HepG2 (cell line): ENCODE results near the gene DHRS7. TPM values are rescaled to one million over a fixed set of nuclear protein-coding genes. Genes with fewer than 3 reads are reported as not detected.

Experiments used
- ATAC-seq: fragments of 200-7000 bp; cut with Tn5 transposase; 3 replicates; pipeline ENCODE4 v1.9.1; 2020; ENCODE audit warnings: mild to moderate bottlenecking, moderate library complexity
- BruUV-seq: library from RNA; stranded (reverse); fragments of 400-500 nt; replicated peaks from 2 replicates; lab custom pipeline; 2021; lab: Mats Ljungman, UMichigan
- CTCF ChIA-PET: fragments of 300-600 bp; formaldehyde crosslinking; extraction: SDS; loops from one replicate; lab custom pipeline; 2021; ENCODE audit warnings: low total read pairs, inconsistent platforms, low intra/inter-chr PET ratio; lab: Yijun Ruan, JAX
- POLR2A ChIA-PET: fragments of 350-600 bp; sonication (Branson Sonifier 250); formaldehyde crosslinking; loops from one replicate; lab custom pipeline; 2020; ENCODE audit warnings: antibody characterized with exemption, inconsistent platforms; lab: Yijun Ruan, JAX
- DNase-seq: peaks from one replicate; pipeline ENCODE4 v3.0.0-alpha.2; 2015; ENCODE audit warnings: low spot score
- FAIRE-seq: peaks from 3 replicates; lab custom pipeline; 2011; peaks lifted over from hg19 to GRCh38; lab: Jason Lieb, UNC
- H2AFZ ChIP-seq: one replicate; pipeline ENCODE4 v1.6.1; 2011; ENCODE audit warnings: low read length, inconsistent platforms
- H3K27ac ChIP-seq: fragments of 300-600 bp; 3 replicates; pipeline ENCODE4 v1.8.0; 2011; ENCODE audit warnings: mixed run types, mild to moderate bottlenecking, mixed read lengths, low read length, inconsistent platforms; ENCODE audit not compliant: insufficient read depth; ENCODE audit errors: extremely low read length
- H3K27me3 ChIP-seq, 2 experiments: fragments of 200-600 bp in 1 of 2; 2 replicates in 1 of 2; 3 replicates in 1 of 2; pipeline versions ENCODE4 v1.6.0 to v1.8.0; 2011; ENCODE audit warnings: low read length in 2 of 2, mild to moderate bottlenecking in 2 of 2, moderate library complexity in 2 of 2, inconsistent platforms in 1 of 2; ENCODE audit not compliant: insufficient read depth in 2 of 2, control insufficient read depth in 1 of 2
- H3K36me3 ChIP-seq, 2 experiments: fragments of 200-600 bp in 1 of 2; replicated peaks in 1 of 2; 2 replicates in 1 of 2; 3 replicates in 1 of 2; pipeline versions ENCODE4 v1.5.1 to v1.8.0; 2011; ENCODE audit warnings: low read length in 2 of 2, inconsistent platforms in 1 of 2; ENCODE audit not compliant: insufficient read depth in 2 of 2, control insufficient read depth in 1 of 2
- H3K4me1 ChIP-seq: 2 replicates; pipeline ENCODE4 v1.5.1; 2012; ENCODE audit warnings: low read length, inconsistent platforms; ENCODE audit not compliant: insufficient read depth
- H3K4me2 ChIP-seq: 2 replicates; pipeline ENCODE4 v1.6.0; 2011; ENCODE audit warnings: low read depth, low read length, inconsistent platforms
- H3K4me3 ChIP-seq, 3 experiments: fragments of 200-600 bp in 1 of 3; sonication (generic), shearing (Covaris generic) in 1 of 3; replicated peaks in 1 of 3; 2 replicates each; pipeline ENCODE4 v1.5.1; 2011 to 2016; ENCODE audit warnings: low read length in 3 of 3, inconsistent platforms in 2 of 3, low read depth in 2 of 3, mild to moderate bottlenecking in 2 of 3, control low read depth in 1 of 3, mixed read lengths in 1 of 3; ENCODE audit not compliant: insufficient read depth in 1 of 3
- H3K79me2 ChIP-seq: one replicate; pipeline ENCODE4 v1.6.1; 2011; ENCODE audit warnings: low read length, inconsistent platforms; ENCODE audit not compliant: insufficient read depth
- H3K9ac ChIP-seq: 2 replicates; pipeline ENCODE4 v1.6.0; 2011; ENCODE audit warnings: mild to moderate bottlenecking, low read depth, low read length, inconsistent platforms; ENCODE audit not compliant: insufficient read depth
- H3K9me3 ChIP-seq: 2 replicates; pipeline ENCODE4 v1.5.1; 2012; ENCODE audit warnings: mild to moderate bottlenecking, low read length
- H4K20me1 ChIP-seq: 2 replicates; pipeline ENCODE4 v1.6.0; 2011; ENCODE audit warnings: inconsistent platforms, mild to moderate bottlenecking, low read length, moderate library complexity; ENCODE audit not compliant: insufficient read depth
- DRAP1 ChIP-seq: IDR thresholded peaks from 2 replicates; pipeline ENCODE4 v1.6.1; 2016; ENCODE audit warnings: missing genetic modification reagents, missing compliant biosample characterization
- ERF ChIP-seq: IDR thresholded peaks from 2 replicates; pipeline ENCODE4 v1.6.1; 2018; ENCODE audit warnings: missing biosample characterization, missing genetic modification reagents
- FUBP1 ChIP-seq: sonication (generic); formaldehyde crosslinking; IDR thresholded peaks from 2 replicates; pipeline ENCODE4 v1.5.1; 2020; ENCODE audit warnings: missing genetic modification reagents, mild to moderate bottlenecking, borderline replicate concordance
- GZF1 ChIP-seq: sonication (generic); formaldehyde crosslinking; IDR thresholded peaks from 2 replicates; pipeline ENCODE4 v1.5.1; 2020; ENCODE audit warnings: mild to moderate bottlenecking, missing genetic modification reagents
- HOXA7 ChIP-seq: sonication (generic); formaldehyde crosslinking; IDR thresholded peaks from 2 replicates; pipeline ENCODE4 v1.8.1; 2022; ENCODE audit warnings: mild to moderate bottlenecking, missing genetic modification reagents, moderate library complexity
- MIER2 ChIP-seq: IDR thresholded peaks from 2 replicates; pipeline ENCODE4 v1.6.1; 2016; ENCODE audit warnings: missing biosample characterization, missing genetic modification reagents
- TIGD3 ChIP-seq: sonication (generic); formaldehyde crosslinking; IDR thresholded peaks from 2 replicates; pipeline ENCODE4 v1.5.1; 2020; ENCODE audit warnings: mild to moderate bottlenecking, missing genetic modification reagents, borderline replicate concordance
- TMF1 ChIP-seq: sonication (generic); formaldehyde crosslinking; IDR thresholded peaks from 2 replicates; pipeline ENCODE4 v1.8.1; 2022; ENCODE audit warnings: low read depth, missing genetic modification reagents
- ZNF407 ChIP-seq: sonication (generic); formaldehyde crosslinking; IDR thresholded peaks from one replicate; pipeline ENCODE4 v1.5.1; 2020; ENCODE audit warnings: mild to moderate bottlenecking, missing genetic modification reagents; ENCODE audit errors: not compliant biosample characterization
- WGBS: methylation state at CpG from one replicate; pipeline ENCODE4 v1.1.6; 2017; ENCODE audit warnings: low lambda C conversion rate; 5-methylcytosine and 5-hydroxymethylcytosine counted together
- in situ Hi-C: cut with HindIII; loops from 2 replicates; pipeline ENCODE4 v1.10.0; 2017; ENCODE audit warnings: low pct_unique_long_range_greater_than_20kb; ENCODE audit not compliant: extremely low pct_ligation_motif_present
- intact Hi-C: fragments of 100-400 bp; cut with micrococcal nuclease; formaldehyde crosslinking; loops from one replicate; pipeline ENCODE4 v1.10.0; 2022; ENCODE audit not compliant: unreplicated experiment
- polyA plus RNA-seq, 8 experiments: library from polyadenylated mRNA; depleted of rRNA in 3 of 8; stranded (reverse) in 7 of 8; unstranded in 1 of 8; fragments of >200 nt; fragmentation: Illumina TruSeq in 4 of 8; extraction: Trizol in 4 of 8; gene quantifications; 2 replicates each; pipeline versions ENCODE4 v1.2.1 to v1.2.3, GENCODE V29; 2011 to 2016; ENCODE audit warnings: low read depth in 4 of 8, missing spikeins in 1 of 8, mixed read lengths in 1 of 8; ENCODE audit not compliant: insufficient read depth in 1 of 8
- total RNA-seq, 5 experiments: library from RNA; depleted of rRNA; stranded (reverse); fragments of >200 nt; fragmentation: Illumina TruSeq; extraction: Trizol; gene quantifications; 2 replicates each; pipeline ENCODE4 v1.2.3, GENCODE V29; 2016; ENCODE audit warnings: low read depth in 1 of 5

The DHRS7 gene
- total and polyA plus RNA-seq, 2 of the 13 experiments (the other 11 are each of a cell fraction or from before 2014, with no cell fraction given) = 20.8 to 44.4 TPM

- TF ChIP-seq ZNF407 = no peak
Observed at GRCh38 chr14:60178164-60178563, 13.0 kb upstream of the DHRS7 start (continued).

- BruUV-seq = no TSS peak
- FAIRE-seq (no peak), DNase-seq (no peak), ATAC-seq (no peak)
- H3K9ac ChIP-seq = no peak overlapping the region
- CTCF ChIA-PET = no interaction called here
- H3K4me1 ChIP-seq = peaks cover 8% of the 10 kb centered on the region
- no peaks in the 10 kb centered on the region for H4K20me1 ChIP-seq
- no peak overlapping the region for H3K27ac ChIP-seq
- POLR2A ChIA-PET = no interaction called here
- no peaks in the 10 kb centered on the region for H3K9me3 ChIP-seq
- in situ Hi-C loops = loop anchor here (25.0 kb wide), 1 partner anchor 663 kb away; no protein-coding TSS in a partner anchor
- no peak overlapping the region for H3K4me3 ChIP-seq
- intact Hi-C loops = no loop called here
- H3K79me2 ChIP-seq = no peaks in the 10 kb centered on the region
- WGBS = 10% methylated on average over 2 of the region's 2 CpGs
- no peaks in the 10 kb centered on the region for H3K36me3 ChIP-seq
- no peak overlapping the region for H3K4me2 ChIP-seq
- H2AFZ ChIP-seq = no peak overlapping the region
- H3K27me3 ChIP-seq = peaks cover 0 to 5% of the 10 kb centered on the region in 2 experiments; a peak in 1 of 5 replicates
- TF ChIP-seq DRAP1 (CRISPR knock-in tag) (no peak), TMF1 (CRISPR knock-in tag) (no peak), TIGD3 (CRISPR knock-in tag) (no peak), GZF1 (CRISPR knock-in tag) (no peak), HOXA7 (no peak), MIER2 (CRISPR knock-in tag) (no peak), FUBP1 (CRISPR knock-in tag) (no peak), ERF (CRISPR knock-in tag) (no peak)
- TF ChIP-seq, all 625 proteins: peak for 0
Observed at GRCh38 chr14:60175255-60175902, 10.2 kb upstream of the DHRS7 start.
